GM18520 (cell line): ENCODE data around the gene TRIB2.
A peak's percentile ranks its signal among the peaks of the same experiment; 100 is the strongest.
"Not testable (repeated sequence)": the region's sequence is repeated elsewhere in the genome, so short reads cannot be mapped to it uniquely, and the experiment has no call there.

Experiments
- ATAC-seq: cut with Tn5 transposase; IDR thresholded peaks from one replicate; pipeline ENCODE4 v1.9.1; 2021; ENCODE audit not compliant: unreplicated experiment

The TRIB2 gene

DNA sequence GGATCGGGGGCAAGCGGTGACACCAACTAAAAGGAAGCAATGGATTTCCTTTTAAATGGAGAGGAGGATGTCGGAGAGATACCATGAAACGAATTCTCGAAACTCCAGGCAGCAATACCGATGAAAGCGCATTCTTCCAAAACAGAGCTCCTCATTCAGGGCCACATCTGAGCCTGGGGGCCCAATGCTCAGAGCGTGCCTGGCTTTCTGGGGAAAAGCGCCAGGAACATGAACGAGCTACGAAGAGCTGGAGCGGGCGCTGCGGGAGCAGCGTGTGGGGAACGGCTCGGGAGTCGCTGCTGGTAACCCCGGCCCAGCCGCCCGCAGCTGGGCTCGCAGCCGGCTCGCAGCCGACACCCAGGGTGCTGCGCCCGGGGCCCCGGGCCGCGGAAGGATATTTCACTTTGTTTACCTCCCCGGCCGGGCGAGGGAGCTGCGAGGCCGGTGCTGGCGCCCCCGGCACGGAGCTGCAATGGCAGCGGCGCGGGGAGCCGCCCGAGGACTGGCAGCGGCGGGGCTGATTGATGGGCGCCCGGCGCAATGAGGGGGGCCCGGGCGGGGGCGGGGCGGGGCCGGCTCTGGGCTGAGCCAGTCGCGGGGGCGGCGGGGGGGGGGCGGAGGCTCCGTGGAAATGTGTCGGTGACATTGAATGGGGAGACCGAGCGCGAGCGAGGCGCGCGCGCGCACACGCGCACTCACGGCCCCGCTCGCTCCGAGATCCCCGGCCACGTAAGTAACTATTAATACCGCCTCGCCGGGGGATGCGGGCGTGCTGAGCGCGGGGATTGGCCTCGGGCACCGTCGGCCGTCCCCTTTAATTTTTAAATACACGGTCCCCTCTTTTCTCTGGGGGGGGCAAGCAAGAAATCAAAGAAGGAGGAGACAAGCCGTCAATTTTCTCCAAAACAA is at the start of gene TRIB2:
TSS of gene TRIB2 (plus strand) at position 655 of the 909 bp plus-strand sequence. CDS start 1,372 bp downstream, outside the sequence.
- peak; percentile 63 for ATAC-seq

DNA sequence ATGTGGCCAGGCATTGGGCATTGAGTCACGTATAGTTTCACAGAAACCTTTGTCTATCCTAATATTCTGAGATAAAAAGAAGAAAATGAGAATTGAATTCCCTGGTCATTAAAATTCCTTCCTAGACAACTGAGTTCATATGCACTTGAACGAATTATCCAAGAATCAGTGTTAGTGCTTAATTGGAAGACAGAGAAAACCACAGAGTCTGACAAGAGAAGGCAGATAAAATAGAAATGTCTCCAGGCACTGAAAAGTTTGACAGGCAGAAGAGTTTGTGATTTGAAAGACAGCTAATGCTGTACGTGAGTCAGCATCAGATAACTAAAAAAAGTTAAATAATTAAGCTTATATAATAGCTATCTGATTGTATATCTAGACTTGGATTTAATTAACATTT is 47.7 kb upstream of the TRIB2 start:
- ATAC-seq, result no peak

DNA sequence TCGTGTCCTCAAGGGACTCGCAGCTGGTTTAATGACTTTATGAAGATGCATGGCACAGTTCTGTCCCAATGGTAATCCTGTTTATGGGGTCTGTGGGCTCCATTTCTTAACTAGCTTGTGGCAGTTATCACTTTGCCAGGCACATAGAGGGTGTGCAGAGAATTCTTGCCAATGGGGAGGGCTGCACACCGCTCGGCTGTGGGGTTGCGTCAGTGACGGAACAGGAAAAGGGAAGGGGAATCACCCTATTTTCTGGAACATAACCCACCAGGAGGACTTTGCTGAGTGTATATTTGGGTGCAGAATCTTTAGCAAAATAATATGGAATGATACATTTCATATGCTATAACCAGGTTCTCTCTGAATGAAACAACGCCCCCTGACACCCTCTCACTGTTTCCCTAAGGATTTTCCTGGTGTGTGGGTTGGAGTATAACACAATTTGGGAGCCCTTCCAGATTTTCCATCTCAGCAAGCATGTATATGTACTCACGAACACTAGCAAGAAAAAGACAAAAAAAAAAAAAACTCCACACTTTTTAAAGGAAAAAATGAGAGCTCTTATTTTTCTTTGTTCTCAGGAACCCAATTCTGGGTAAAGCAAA is 43.9 kb upstream of the TRIB2 start:
- ATAC-seq, result no peak

DNA sequence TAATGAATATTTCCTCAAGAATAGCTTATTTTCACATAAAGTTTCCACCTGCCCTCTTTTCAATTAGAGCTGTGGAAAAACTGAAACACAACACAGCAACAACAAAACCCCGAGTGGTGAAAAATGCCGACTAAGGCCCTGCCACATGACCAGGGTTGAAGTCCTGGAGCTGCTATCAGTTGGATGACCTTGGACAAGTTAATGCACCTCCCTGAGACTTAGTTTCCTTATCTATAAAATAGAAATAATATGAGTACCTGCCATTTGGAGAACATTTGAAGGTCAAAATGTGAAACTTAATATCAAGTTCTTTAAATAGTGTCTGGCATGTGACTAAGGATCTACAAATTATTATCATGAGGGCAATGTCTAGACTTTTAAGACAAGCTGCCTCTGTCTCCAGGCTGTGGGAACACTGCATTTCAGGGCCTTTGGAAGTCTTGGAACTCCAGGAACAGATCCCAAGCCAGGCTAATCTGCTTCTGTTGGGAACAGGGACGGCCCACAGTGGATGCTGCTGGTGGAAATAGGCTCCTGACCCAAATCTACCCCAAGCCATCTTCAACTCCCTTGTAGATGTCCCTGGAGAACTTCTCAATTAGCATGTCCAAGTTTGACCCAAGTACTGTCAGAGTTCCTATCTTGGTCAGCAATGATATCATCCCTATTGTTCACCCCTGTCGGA is 42.0 kb upstream of the TRIB2 start:
- no peak for ATAC-seq

DNA sequence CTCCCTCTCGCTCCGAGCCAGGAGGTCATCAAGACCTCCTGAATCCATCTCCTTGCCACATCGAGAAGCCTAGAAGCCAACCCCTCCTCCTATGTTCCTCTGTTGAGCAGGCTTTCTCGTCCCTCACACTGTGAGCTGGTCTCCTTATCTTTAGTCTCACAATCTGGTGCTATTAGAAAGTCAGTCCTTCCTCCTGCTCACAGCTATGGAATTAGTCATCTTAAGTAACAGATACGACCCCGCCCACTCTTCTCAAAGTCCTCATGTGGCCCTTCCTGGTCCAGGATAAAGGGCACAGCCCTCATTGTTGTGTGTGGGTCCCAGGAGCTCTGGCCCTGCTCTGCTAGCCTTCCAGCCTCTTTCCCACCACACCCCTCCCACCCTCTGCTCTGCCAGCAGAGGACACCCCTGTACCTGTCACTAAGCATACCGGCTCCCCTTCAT is 41.4 kb upstream of the TRIB2 start:
- no peak for ATAC-seq

DNA sequence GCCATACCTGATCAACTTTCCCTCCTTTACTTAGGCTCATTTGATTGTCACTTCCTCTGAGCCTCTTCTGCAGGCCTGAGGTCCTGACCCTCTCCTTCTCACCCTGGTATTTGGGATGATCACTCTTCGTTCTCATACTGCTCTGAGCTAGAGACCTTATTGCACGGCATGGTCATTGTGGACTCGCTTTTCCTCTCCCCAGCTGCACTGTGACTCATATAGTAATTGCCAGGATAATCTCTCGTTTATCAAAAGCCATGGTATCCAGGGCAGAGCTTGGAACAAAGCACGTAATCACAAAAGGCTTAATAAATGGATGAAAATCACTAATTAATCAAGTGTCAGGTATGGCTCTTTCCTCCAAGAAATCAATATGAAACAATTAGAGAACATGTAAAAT is 40.9 kb upstream of the TRIB2 start:
- no peak for ATAC-seq

DNA sequence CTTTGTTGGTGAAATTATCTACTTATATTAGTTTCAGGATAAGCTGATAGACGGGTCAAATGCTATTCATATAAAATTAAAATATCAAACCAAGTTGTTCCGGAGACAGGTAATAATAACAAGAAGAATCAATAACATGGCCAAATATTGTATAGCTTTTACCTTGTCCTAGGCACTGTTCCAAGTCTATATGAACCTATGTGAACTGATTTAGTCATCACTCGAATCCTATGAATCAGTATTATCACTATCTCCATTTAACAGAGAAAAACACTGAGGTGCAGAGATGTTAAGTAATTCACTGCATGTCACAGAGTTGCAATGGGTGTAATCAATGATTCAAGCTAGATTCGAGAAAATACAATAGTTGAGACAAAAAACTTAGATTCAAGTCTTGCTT is 40.0 kb upstream of the TRIB2 start:
- ATAC-seq, result no peak

DNA sequence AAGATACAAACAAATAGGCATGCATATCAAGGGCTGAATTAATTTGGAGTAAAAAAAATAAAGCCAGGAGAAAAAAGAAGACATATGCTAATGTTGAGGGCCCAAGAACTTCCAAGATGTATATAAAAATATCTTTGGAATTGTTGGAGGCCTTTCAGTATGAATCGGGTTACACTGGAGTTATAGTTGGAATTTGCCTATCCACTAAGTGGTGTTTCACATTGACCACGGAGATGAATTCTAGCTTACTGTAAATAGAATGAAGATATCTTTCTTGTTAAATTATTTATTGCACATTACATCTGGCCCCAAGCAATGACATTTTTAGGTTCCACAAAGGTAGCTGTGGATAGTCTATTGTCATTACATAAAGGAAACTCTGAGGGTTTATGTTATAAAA is 38.5 kb upstream of the TRIB2 start:
- ATAC-seq, result no peak

DNA sequence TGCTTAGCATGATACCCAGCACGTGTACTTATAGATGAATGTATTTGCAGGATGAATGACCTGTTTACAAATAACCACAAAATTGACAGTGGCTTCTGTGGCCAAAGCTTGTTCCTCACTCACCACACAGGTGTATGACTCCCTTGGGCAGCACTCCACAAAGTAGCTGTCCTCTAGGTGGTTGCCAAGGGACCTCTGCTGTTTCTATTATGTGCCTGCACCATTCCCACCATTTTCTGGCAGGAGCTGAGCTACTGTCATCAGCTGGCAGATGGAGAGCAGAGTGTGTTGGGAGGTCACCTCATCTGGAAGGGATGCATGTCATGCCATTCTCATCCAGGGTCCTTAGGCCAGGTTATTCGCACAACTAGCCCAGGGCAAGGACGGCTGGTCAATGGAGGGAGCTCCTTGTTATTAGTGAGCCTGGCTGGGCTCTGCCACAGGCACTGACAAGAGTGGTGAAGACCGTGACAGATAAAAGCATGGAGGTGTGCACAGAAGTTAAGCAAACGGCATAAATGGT is 37.1 kb upstream of the TRIB2 start:
- ATAC-seq, result no peak

DNA sequence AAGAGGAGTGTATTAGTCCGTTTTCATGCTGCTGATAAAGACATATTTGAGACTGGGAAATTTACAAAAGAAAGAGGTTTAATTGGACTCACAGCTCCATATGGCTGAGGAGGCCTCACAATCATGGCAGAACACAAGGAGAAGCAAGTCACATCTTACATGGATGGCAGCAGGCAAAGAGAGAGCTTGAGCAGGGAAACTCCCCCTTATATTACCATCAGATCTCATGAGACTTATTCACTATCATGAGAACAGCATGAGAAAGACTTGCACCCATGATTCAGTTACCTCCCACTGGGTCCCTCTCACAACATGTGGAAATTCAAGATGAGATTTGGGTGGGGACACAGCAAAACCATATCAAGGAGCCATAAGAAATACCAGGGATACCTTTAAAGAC is 36.6 kb upstream of the TRIB2 start:
- ATAC-seq, result not testable (repeated sequence)

DNA sequence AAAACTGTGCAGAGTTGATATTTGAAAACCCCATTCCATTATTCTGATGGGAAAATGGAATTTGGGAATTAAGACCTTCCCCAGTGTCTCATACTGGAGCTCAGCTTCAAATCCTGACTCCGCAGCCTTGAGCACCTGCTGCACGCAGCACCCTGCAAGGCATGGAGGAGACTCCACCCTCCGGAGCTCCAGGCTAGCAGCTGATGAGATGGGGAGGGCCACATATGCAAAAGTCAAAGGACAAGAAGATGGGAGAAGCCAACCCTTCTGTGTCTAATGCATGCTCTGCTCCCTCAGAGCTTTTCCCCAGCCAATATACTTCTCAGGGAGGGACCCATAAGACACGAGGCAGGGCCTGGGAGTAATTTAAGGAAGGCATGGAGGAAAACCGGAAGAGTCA is 34.7 kb upstream of the TRIB2 start:
- ATAC-seq, result no peak

DNA sequence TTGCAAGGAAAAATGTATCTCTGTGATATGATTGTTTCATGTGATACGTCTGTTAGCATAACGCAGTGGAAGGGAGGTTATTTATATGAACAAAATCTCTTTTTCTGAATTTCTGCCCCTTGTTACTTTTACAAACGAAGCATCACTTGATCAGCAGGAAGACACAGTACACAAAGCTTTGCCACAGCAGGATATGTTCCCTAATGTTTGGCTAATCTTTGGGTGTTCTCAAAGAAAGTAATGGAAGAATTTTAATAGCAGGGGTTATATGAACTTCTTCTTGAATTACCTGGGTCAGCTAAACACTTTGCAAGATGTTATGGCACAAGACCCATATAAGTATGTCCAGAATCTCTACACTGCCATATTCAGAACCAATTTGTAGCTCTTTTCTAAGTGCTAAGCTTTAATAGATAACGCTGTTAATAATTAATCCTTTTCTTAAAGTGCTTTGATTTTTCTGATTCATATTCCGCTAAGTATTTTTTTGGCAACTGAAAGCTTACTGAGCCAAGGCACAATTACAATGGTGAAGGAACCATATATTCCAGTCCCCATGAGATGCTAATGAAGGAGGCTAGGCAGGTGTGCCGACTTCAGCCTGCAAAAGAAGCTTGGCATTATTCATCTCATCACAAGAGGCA is 33.2 kb upstream of the TRIB2 start:
- no peak for ATAC-seq

DNA sequence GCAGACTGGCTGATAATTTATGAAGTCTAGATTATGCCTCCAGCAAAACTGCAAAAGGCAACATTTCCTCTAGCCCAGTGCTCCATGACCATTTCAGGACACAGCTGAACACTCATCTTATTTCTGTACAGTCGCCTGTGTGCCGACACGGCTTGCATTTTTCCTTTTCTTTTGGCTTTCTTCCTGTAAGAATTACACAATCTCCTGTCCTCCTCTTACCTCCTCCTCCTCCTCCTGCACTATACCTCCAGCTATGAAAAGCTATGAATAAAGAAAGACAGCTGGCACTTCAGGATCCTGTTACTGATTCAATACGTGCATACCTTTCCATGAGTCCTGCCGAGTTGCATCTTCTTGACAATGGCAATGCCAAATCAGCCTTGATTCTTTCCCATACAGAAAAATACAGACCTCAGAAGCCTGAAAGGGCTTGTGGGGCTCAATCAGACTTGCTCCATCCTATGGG is 32.2 kb upstream of the TRIB2 start:
- no peak for ATAC-seq

DNA sequence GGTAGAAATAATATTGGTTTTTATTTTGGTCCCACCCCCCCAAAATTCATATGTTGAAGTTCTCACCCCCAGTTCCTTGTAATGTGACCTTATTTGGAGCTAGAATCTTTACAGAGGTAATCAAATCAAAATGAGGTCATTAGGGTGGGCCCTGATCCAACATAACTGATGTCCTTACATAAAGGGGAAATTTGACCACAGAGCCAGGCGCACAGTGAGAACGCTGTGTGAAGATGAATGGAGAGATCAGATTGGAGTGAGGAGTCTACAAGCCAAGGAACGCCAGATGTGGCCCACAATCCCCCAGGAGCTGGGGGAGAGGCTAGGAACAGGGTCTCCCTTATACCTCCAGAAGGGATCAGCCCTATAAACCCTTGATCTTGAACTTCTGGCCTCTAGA is 31.6 kb upstream of the TRIB2 start:
- no peak for ATAC-seq

DNA sequence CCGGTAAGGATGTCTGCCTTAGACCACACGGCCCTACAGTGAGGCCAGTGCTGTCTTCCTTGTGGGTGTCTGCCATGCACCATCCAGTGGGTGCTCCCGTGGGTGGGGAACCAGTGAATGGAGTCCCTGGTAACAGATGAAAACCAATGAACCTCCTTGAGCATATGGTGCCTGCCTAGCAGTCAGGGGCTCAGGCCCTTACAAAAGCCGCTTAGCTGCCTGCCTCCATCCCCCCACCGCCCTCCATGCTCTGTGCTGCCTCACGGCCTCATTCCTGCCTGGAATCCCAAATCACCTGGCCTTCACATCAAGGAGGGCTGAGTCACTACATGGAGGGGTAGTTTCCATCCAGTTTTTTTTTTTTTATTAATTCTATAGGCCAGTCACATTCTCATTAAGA is 30.8 kb upstream of the TRIB2 start:
- ATAC-seq, result no peak

DNA sequence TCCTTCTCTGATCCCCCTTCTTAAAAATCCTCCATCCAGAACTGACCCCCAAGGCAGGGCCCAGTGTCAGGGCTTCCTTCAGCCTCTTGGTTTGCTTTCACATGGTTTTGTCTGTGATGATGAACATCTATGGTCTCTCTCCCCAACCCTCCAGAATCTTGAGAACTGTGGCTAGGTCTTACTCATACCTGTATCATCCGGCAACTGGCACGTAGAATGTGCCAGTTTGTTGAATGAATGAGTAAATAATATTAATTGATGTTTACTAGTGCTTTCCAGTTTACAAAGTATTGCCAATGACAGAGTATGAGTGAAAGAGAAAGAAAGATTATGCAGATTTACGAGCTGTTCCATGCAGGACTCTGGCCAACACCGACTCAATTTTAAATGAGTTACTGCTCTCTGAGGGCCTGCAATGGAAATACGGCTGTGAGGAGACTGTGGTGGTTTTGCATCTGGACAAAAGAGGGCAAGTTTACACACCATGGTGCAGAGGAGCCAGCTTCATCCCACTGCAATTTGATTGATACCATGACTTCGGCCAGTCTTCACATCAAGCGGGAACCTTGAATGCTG is 29.9 kb upstream of the TRIB2 start:
- no peak for ATAC-seq

DNA sequence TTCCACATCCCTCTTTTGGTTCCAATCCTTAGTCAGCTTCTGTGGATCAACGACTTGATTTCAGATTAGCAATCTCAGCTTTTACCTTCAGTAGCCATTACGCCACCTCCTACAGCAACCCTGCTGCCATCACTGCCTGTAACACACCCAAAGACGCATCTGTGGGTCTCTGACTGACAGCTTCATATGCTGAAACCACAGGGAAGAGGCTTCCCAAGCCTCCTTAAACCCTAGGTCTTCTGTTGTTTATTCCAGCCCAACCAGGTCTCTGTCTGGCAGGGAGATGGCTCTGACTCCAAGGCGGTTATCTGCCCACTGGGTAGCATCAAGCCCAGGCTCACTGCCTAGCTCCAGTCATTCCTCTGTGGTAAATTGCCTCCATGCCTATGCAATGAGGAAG is 28.6 kb upstream of the TRIB2 start:
- ATAC-seq, result no peak

DNA sequence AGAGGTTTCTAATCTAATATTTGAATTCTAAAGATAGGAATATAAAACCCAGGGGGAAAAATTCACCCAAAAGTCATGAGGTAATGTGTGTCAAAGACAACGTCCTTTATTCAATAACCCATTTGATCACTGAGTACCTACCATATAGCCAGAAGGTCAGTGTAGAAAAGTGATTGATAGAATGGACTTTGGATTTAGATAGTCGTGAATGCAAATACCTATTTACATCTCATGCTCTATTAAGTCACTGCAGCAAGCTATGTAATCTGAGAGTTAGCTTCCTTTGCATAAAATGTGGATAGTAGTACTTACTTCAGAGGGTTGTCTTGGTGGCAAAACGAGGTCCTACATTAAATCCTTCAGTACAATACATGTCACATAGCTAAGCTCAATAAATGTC is 27.8 kb upstream of the TRIB2 start:
- ATAC-seq, result no peak

DNA sequence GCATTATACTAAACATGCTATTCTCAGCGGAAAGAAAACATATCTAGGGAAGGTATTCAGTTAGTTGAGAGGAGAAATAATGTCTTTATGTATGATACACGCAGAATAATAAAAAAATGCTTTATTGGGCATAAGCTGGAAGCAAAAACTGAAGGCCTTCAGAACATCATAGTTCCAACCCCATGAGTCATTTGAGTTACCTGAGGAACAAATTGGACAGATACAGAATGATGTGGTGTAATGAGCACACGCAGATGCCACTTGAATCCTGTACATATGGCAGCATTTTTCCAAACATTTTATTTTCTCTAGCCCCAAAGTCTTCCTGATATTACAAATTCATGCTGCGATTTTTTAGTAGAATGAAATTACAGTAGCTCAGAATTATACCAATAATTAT is 23.2 kb upstream of the TRIB2 start:
- no peak for ATAC-seq

DNA sequence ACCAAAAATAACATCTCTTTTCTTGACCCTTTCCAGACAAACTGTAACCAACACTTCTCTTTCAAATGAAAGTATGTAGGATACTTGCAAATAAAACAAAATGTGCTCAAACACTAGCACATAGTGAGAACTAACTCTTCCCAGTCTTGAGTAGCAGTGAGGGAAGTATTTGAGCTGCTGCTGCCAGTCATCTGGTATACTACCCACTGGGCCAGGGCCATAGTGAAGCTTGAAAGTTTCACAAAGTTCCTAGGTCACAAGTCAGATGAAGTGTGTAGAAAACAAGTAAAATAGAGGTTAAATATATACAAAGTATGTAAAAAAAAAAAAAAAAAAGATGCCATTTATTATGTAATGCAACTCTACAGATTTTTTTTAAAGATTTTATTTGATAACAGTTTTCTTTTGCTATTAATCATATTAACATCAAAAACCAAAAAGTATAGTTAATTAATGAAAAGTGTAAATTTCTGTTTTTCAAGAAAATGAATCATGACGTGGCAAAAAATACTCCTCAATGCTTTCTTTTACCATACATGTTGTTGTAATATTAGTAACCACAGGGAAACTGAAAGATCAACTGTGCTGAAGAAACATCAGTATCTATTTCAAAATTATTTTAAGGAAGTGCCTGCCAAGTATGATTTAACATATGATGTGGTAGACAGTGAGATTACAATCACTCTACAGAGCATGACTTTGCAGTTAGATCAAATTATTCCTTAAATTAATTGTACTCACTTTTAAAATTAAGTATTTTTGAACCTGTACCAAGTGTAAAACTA is 21.6 kb upstream of the TRIB2 start:
- ATAC-seq, result no peak
